Kidney capillary endothelial cell (primary cell): ENCODE measurements around the gene ST6GAL1.
"Not testable (repeated sequence)": the region's sequence is repeated elsewhere in the genome, so short reads cannot be mapped to it uniquely, and the experiment has no call there.

Experiments used
- DNase-seq: peaks from one replicate; pipeline ENCODE4 v3.0.0-alpha.2; 2018; ENCODE audit warnings: low spot score

The ST6GAL1 gene

DNA sequence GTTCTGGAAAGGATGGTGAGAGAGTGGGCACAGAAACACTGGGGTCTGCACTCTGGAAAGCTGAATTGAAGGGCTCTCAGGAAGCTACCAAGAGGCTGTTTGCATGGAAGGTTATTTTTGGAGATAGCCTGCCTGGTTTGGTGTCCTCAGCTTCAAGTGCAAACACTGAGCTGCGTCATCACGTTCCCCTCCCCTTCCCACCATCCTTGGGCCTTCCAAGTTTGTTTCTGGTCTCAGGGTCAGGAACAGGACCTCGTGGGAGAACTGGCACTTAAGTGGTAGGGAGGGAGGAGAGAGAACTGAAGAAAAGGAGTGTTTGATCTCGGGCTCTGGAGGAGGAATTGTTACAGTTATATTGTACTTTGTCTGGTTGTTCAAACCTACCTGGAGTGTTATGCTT, 10.6 kb downstream of the ST6GAL1 start:
- no peak for DNase-seq

GRCh38 chr3:186942168-186942567, 11.8 kb downstream of the ST6GAL1 start:
- DNase-seq = no peak

- no peak for DNase-seq
Measured at GRCh38 chr3:186945255-186945823, 15.0 kb downstream of the ST6GAL1 start.

DNA sequence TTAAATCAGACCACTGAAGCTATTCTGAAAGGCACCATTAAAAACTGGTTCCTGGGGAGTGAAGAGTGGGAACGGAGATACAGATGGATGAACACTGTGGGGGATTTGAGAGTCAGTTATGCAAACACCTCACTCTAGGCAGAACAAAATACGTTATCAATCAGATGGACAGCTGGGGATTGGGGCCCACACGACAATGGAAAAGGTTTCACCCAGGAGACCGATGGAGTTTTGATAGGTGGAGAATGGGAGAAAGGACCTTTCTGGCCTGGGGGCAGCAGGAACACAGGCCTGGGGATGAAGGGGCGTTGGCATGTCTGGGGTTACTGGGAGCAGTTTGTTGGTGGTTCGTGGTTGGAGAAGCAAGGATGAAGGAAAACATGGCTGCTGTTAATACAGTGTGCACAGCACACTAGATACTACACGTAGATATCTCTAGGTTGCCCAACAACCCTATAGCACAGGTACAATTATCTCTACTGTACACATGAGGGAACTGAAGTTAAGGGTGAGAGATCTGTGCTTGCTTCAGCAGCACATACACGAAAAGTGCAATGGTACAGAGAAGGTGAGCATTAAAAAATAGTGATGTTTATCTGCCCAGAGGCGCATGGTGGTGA, 16.5 kb downstream of the ST6GAL1 start:
- no peak for DNase-seq

DNA sequence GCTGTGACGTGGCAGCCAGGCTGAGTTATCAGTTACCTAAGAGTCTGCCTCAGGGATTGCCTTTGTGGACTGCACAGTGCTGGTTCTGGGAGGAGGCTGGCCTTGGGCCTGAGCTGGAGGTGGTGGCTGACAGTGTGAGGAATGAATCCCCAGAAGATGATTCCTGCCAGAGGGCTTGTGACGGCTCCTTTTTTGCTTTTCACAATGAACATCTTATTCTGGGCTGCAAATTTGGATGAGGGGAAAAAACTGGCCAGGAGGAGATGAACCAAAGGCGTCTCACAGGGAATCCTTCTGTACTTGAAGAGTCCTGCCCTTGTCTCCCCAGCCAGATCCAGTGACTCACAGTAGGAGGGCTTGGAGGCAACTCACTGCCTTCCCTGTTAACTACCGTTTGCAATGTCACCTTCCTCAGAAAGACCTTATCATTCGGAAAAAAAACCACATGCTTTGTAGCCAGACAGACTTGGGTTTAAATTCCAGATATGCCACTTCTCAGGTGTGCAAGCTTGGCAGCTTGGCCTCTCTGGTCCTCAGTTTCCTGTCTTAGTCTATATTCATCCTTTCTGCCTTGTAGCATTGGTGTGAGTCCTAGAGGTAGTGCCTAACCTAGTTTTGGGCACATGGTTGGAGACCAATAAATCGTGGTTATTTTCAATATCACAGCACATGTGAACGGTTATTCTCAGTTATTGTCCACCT, 19.1 kb downstream of the ST6GAL1 start:
- no peak for DNase-seq

DNA sequence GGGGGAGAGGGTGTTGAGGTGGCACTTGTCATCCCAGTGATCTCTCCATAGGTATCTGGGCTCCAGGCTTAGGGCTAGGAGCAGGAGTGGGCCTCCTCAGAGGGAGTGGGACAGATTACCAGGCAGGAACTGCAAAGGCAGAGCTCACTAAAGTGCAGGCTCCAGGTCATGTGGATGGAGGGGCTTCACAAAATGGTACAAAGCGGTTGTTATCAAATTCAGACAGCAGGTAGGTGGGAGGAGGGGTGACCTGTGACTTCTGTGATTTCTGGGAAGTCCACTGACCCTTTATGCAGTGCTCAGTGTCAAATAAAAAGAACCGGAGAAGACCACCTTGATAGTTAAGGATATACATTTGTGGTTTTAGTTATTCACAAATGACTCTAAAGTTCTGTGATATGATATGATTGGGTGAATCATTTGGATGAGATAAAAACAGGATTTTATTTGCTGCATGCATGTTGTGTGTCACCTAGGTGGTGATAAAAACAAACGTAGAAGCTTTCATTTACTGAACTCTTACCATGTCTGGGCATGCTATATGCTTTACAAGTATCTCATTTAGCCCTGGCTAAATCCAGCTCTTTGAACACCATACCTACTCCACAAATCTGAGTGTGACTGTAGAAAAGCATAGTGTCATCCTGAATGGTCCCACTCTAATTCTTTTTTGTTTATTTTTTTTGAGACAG, 20.2 kb downstream of the ST6GAL1 start:
- DNase-seq = no peak

GRCh38 chr3:186951640-186952552, 21.6 kb downstream of the ST6GAL1 start:
- no peak for DNase-seq

GRCh38 chr3:186953011-186953487, 22.7 kb downstream of the ST6GAL1 start:
- DNase-seq = peak; percentile 81

DNA sequence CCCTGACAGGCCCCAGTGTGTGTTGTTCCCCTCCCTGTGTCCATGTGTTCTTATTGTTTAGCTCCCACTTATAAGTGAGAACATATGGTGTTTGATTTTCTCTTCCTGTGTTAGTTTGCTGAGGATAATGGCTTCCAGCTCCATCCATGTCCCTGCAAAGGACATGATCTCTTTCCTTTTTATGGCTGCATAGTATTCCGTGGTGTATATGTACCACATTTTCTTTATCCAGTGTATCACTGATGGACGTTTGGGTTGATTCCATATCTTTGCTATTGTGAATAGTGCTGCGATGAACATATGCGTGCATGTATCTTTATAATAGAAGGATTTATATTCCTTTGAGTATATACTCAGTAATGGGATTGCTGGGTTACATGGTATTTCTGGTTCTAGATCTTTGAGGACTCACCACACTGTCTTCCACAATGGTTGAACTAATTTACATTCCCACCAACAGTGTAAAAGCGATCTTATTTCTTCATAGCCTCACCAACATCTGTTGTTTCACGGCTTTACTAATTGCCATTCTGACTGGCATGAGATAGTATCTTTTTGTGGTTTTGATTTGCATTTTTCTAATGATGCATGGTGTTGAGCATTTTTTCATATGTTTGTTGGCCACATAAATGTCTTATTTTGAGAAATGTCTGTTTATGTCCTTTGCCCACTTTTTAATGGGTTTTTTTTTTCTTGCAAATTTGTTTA, 23.8 kb downstream of the ST6GAL1 start:
- DNase-seq = not testable (repeated sequence)

- DNase-seq = no peak
Measured at GRCh38 chr3:186955898-186956696, 25.8 kb downstream of the ST6GAL1 start.

DNA sequence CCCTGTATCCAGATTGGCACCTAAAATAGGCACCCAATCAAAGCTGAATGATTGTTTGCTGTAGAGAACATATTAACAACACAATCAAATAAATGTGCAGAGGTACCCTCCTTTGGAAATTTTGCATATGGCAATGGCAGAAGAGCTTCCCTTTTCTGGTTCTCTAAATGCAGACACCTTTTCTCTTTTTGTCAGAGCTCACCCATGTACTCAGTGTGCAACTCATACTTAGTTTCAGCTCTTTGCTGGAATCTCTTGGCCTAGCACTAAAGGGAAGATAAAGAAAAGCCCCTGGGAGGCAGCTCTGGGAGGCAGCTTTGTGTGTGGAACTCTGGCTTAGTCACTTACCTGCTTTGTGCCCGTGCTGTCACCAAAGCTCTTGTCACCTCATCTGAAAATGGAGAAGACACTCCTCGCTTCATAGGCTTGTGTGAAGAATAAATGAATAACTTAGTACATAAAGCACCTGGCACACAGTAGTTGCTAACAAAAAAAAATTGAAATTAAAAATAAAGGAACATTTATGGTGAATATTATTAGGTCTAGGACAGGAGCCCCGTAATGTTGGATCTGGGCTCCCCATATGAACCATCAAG, 28.8 kb downstream of the ST6GAL1 start:
- DNase-seq = no peak

- DNase-seq = no peak
Measured at GRCh38 chr3:186960347-186960746, 30.0 kb downstream of the ST6GAL1 start.

DNA sequence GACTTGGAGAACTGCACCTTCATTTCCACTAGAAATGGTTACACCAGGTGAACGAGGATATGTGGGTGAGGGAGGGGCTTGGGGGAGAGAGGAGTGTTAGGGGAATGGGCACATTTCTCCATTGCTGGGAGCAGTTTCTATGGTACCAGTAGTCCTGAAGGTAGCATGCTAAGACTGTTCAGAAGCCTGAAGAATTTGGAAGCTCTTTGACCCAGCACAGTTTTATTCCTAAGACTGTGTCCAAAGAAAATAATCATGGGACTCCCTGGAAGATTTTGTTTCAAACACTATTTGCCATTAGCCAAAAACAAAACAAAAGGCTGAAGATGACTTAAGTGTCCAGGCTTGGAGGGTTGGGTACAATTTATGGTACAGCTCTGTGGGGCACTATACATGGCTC, 32.1 kb downstream of the ST6GAL1 start:
- no peak for DNase-seq

GRCh38 chr3:186963636-186964035, 33.3 kb downstream of the ST6GAL1 start:
- no peak for DNase-seq

DNA sequence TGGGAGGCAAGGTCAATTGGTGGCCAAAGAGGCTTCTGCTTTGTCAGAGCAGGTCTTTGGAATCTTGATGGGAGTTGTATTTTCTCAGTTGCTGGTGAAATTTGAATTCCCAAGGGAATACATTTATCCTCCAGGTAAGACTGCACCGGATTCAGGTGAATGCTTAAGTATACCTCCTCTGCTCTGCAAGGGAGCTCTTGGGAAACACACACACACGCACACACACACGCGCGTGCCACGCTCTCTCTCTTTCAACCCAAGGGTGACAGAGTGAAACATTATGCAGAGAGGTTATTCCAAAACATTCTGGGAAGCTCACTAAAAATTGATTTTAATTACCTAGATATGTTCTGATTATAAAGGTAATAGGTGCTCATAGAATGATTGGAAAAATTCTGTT, 33.7 kb downstream of the ST6GAL1 start:
- DNase-seq = no peak

DNA sequence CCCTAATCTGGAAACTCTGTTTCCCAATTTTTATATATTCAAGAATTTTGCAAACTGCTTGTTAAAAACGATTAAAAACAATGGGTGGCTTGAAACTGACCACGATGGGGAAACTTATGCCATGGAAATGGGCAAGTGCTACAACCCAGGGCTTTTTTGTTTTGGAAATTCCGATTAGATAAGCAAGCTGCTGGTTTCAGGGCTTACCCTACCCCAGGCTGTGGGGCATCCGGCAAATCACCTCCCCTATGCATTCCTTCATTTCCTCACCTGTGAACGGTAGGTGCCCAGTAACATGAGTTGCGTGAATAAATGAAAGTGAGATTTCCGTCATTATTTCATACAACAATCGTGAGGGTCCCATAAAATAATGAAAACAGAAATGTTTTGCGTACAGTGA, 34.3 kb downstream of the ST6GAL1 start:
- DNase-seq = no peak

GRCh38 chr3:186965141-186965879, 35.0 kb downstream of the ST6GAL1 start:
- peak; percentile 26 for DNase-seq

- DNase-seq = no peak
Measured at GRCh38 chr3:186966406-186966805, 36.1 kb downstream of the ST6GAL1 start.

- DNase-seq = not testable (repeated sequence)
Measured at GRCh38 chr3:186967236-186967635, 36.9 kb downstream of the ST6GAL1 start.
